CD4-positive, alpha-beta T cell (primary cell): ENCODE results near the gene CNOT6L. TPM values are rescaled to one million over a fixed set of nuclear protein-coding genes. Genes with fewer than 3 reads are reported as not detected.

Experiments
- ATAC-seq: fragments of 200-7000 bp; cut with Tn5 transposase; one replicate; pipeline ENCODE4 v1.10.0; 2022; ENCODE audit warnings: mild to moderate bottlenecking; ENCODE audit not compliant: poor library complexity
- CTCF ChIA-PET: fragments of 350-600 bp; sonication (Branson Sonifier 250); formaldehyde crosslinking; loops from one replicate; lab custom pipeline; 2021; ENCODE audit warnings: antibody characterized with exemption, inconsistent platforms; lab: Charles Lee
- POLR2A ChIA-PET: fragments of 350-600 bp; sonication (Branson Sonifier 250); formaldehyde crosslinking; loops from one replicate; lab custom pipeline; 2021; ENCODE audit warnings: antibody characterized with exemption, inconsistent platforms; lab: Charles Lee
- DNase-seq, 14 experiments: peaks; one replicate each; pipeline ENCODE4 v3.0.0-alpha.2; 2013 to 2020; ENCODE audit warnings: mixed read lengths in 2 of 14
- H3K27ac ChIP-seq, 2 donors: one replicate each; pipeline versions ENCODE4 v1.5.1 to v1.7.0; 2013; ENCODE audit warnings: low read length in 2 of 2, low read depth in 1 of 2, mild to moderate bottlenecking in 1 of 2
- H3K27me3 ChIP-seq, 2 experiments: 1 replicate in 1 of 2; 2 replicates in 1 of 2; pipeline versions ENCODE4 v1.6.1 to v1.7.0; 2013; ENCODE audit warnings: low read length in 2 of 2, control low read depth in 1 of 2, mild to moderate bottlenecking in 1 of 2, moderate library complexity in 1 of 2; ENCODE audit not compliant: insufficient read depth in 2 of 2, control insufficient read depth in 1 of 2
- H3K36me3 ChIP-seq: one replicate; pipeline ENCODE4 v1.6.1; 2013; ENCODE audit warnings: low read length, control low read depth; ENCODE audit not compliant: insufficient read depth
- H3K4me1 ChIP-seq: one replicate; pipeline ENCODE4 v1.6.1; 2013; ENCODE audit warnings: low read length, control low read depth; ENCODE audit not compliant: insufficient read depth
- H3K4me3 ChIP-seq: one replicate; pipeline ENCODE4 v1.5.1; 2013; ENCODE audit warnings: mild to moderate bottlenecking, low read length, moderate library complexity
- H3K9me3 ChIP-seq, 2 experiments: 1 replicate in 1 of 2; 2 replicates in 1 of 2; pipeline versions ENCODE4 v1.6.1 to v1.7.0; 2013; ENCODE audit warnings: low read length in 2 of 2, mild to moderate bottlenecking in 2 of 2, control low read depth in 1 of 2, moderate library complexity in 1 of 2; ENCODE audit not compliant: control insufficient read depth in 1 of 2, insufficient read depth in 1 of 2
- H3K27ac Mint-ChIP-seq: one replicate; pipeline ENCODE4 v1.8.0; 2020; ENCODE audit warnings: mixed read lengths
- H3K27me3 Mint-ChIP-seq: one replicate; pipeline ENCODE4 v1.8.0; 2021; ENCODE audit warnings: mixed read lengths
- H3K36me3 Mint-ChIP-seq: one replicate; pipeline ENCODE4 v1.8.0; 2021; ENCODE audit warnings: low read depth, mixed read lengths
- H3K4me1 Mint-ChIP-seq: one replicate; pipeline ENCODE4 v1.8.0; 2021; ENCODE audit warnings: low read depth, mixed read lengths
- H3K4me3 Mint-ChIP-seq: one replicate; pipeline ENCODE4 v1.8.0; 2020; ENCODE audit warnings: mild to moderate bottlenecking, mixed read lengths
- H3K9me3 Mint-ChIP-seq: one replicate; pipeline ENCODE4 v1.8.0; 2020; ENCODE audit warnings: mixed read lengths
- intact Hi-C, 2 experiments: fragments of 100-400 bp; cut with DNase I in 1 of 2; cut with micrococcal nuclease in 1 of 2; formaldehyde crosslinking; loops; one replicate each; pipeline versions ENCODE4 v1.15.1 to v1.9.0; 2023 to 2025; cut with DNase I, micrococcal nuclease
- total RNA-seq, 174 experiments: library from RNA in 2 of 174; stranded (reverse) in 2 of 174; gene quantifications; one replicate each; pipeline ENCODE4 v1.2.3 and lab custom pipeline; 2021 to 2026
- TF ChIP-seq, protein P1 (sequence below): fragments of 200-600 bp; IDR thresholded peaks from one replicate; pipeline ENCODE4 v1.8.0; 2022; ENCODE audit warnings: antibody characterized with exemption, mild to moderate bottlenecking

The CNOT6L gene
- total RNA-seq, 2 experiments from 2014 or later = 216 to 234 TPM

DNA sequence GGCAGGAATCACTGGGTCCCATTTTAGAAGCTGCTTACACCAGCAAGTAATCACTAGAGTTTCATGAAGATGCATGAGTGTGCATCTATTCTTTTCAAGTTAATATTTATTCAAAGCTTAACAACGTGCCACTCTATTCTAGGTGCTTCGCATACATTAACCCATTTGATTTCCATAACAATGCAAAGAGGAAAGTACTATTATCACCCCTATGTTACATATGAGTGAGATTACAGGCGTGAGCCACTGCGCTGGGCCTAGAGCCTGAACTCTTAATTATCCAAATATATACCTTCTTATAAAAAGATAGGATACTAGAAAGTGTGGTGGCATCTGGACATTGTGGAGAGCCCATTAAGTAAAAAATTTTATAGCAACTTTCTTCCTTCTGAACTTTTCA is 148.1 kb downstream of the CNOT6L start:
- ChIA-PET CTCF (no interaction called here), POLR2A (no interaction called here)

GRCh38 chr4:77669946-77670590 is 149.1 kb downstream of the CNOT6L start:
- H3K36me3 ChIP-seq = no peaks in the 10 kb centered on the region
- H3K9me3 ChIP-seq = no peaks in the 10 kb centered on the region
- no peak overlapping the region for H3K27ac ChIP-seq
- H3K4me1 Mint-ChIP-seq = no peaks in the 10 kb centered on the region
- ChIA-PET POLR2A (no interaction called here), CTCF (no interaction called here)
- no peaks in the 10 kb centered on the region for H3K36me3 Mint-ChIP-seq
- no peaks in the 10 kb centered on the region for H3K4me1 ChIP-seq
- no peak for DNase-seq
- H3K27me3 Mint-ChIP-seq = no peaks in the 10 kb centered on the region
- no peak overlapping the region for H3K4me3 ChIP-seq
- H3K27ac Mint-ChIP-seq = no peak overlapping the region
- intact Hi-C loops = no loop called here
- H3K4me3 Mint-ChIP-seq = no peak overlapping the region
- H3K9me3 Mint-ChIP-seq = no peaks in the 10 kb centered on the region
- TF ChIP-seq, protein P1, sequence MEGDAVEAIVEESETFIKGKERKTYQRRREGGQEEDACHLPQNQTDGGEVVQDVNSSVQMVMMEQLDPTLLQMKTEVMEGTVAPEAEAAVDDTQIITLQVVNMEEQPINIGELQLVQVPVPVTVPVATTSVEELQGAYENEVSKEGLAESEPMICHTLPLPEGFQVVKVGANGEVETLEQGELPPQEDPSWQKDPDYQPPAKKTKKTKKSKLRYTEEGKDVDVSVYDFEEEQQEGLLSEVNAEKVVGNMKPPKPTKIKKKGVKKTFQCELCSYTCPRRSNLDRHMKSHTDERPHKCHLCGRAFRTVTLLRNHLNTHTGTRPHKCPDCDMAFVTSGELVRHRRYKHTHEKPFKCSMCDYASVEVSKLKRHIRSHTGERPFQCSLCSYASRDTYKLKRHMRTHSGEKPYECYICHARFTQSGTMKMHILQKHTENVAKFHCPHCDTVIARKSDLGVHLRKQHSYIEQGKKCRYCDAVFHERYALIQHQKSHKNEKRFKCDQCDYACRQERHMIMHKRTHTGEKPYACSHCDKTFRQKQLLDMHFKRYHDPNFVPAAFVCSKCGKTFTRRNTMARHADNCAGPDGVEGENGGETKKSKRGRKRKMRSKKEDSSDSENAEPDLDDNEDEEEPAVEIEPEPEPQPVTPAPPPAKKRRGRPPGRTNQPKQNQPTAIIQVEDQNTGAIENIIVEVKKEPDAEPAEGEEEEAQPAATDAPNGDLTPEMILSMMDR = no peak
- no peaks in the 10 kb centered on the region for H3K27me3 ChIP-seq
- no peak for ATAC-seq

More for the DNA sequence above, 148.1 kb downstream of the CNOT6L start:
- ATAC-seq = no peak
- Mint-ChIP-seq H3K4me3 (no peak overlapping the region), H3K9me3 (no peaks in the 10 kb centered on the region), H3K27ac (no peak overlapping the region), H3K27me3 (no peaks in the 10 kb centered on the region), H3K4me1 (no peaks in the 10 kb centered on the region), H3K36me3 (no peaks in the 10 kb centered on the region)
- Histone ChIP-seq H3K4me3 (no peak overlapping the region), H3K27ac (no peak overlapping the region), H3K27me3 (no peaks in the 10 kb centered on the region), H3K9me3 (no peaks in the 10 kb centered on the region), H3K36me3 (no peaks in the 10 kb centered on the region), H3K4me1 (no peaks in the 10 kb centered on the region)
- no peak for DNase-seq
- TF ChIP-seq, protein P1 = no peak
- intact Hi-C loops = no loop called here

DNA sequence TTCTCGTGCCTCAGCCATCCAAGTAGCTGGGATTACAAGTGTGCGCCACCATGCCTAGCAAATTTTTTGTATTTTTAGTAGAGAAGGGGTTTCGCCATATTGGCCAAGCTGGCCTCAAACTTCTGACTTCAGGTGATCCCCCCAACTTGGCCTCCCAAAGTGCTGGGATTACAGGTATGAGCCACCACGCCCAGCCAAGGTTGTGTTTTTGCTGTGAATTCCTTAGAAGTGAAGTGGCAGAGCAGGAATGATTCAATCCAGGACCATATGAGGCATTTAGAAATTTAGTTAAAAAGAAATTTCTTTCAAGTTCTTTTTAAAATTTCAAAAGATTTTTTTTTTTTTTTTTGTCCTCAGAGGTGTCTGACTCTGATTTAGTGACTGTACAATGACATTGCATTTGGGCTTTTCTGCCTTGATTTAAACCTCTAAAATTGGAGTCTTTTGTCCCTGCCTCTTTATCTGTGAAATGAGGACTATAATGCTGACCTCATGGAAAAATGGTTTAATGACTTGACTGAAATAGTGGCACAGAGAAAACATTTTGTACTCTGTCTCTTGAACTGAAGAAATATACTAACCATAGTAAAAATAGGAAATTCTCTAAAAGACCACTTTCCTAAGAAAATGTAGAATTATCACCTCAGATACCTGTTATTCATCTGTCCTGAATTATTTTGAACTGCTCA is 153.6 kb downstream of the CNOT6L start:
- ChIA-PET CTCF (no interaction called here), POLR2A (interaction anchor here (0.6 kb wide), 1 partner anchor 505 kb away, joined by 3 read pairs; no protein-coding TSS in a partner anchor)
- H3K36me3 Mint-ChIP-seq = no peaks in the 10 kb centered on the region
- no peak overlapping the region for H3K27ac ChIP-seq
- no peaks in the 10 kb centered on the region for H3K4me1 ChIP-seq
- no peak overlapping the region for H3K27ac Mint-ChIP-seq
- DNase-seq = no peak
- H3K4me3 Mint-ChIP-seq = no peak overlapping the region
- intact Hi-C loops = no loop called here
- ATAC-seq = no peak
- H3K36me3 ChIP-seq = no peaks in the 10 kb centered on the region
- TF ChIP-seq, protein P1 = no peak
- no peaks in the 10 kb centered on the region for H3K27me3 Mint-ChIP-seq
- no peaks in the 10 kb centered on the region for H3K27me3 ChIP-seq
- no peak overlapping the region for H3K4me3 ChIP-seq
- H3K4me1 Mint-ChIP-seq = no peaks in the 10 kb centered on the region
- H3K9me3 Mint-ChIP-seq = no peaks in the 10 kb centered on the region
- no peaks in the 10 kb centered on the region for H3K9me3 ChIP-seq

Other genes with a start within 250 kb of the CNOT6L start
- not detected for gene CXCL13, start 213.5 kb downstream of the CNOT6L start, total RNA-seq
- gene MRPL1, start 43.5 kb upstream of the CNOT6L start, total RNA-seq = 10 to 100 TPM; 14.8 to 17.5 TPM
- not detected for gene FRAS1, start 238.0 kb upstream of the CNOT6L start, total RNA-seq